HepG2 (cell line): ENCODE measurements around the gene UBAC1. TPM values are rescaled to one million over a fixed set of nuclear protein-coding genes. Genes with fewer than 3 reads are reported as not detected.

Source experiments
- FOXA3 ChIP-seq: IDR thresholded peaks from 2 replicates; pipeline ENCODE4 v1.6.1; 2016; ENCODE audit warnings: missing genetic modification reagents, missing compliant biosample characterization
- HOXA9 ChIP-seq: sonication (generic); formaldehyde crosslinking; IDR thresholded peaks from 2 replicates; pipeline ENCODE4 v1.8.1; 2022; ENCODE audit warnings: missing genetic modification reagents, mild to moderate bottlenecking, moderate library complexity, borderline replicate concordance
- IRF9 ChIP-seq: sonication (generic); formaldehyde crosslinking; IDR thresholded peaks from 2 replicates; pipeline ENCODE4 v1.8.0; 2022; ENCODE audit warnings: missing genetic modification reagents, mild to moderate bottlenecking, borderline replicate concordance
- MLX ChIP-seq: IDR thresholded peaks from 2 replicates; pipeline ENCODE4 v1.6.1; 2016
- MTF1 ChIP-seq: sonication (generic); formaldehyde crosslinking; IDR thresholded peaks from 2 replicates; pipeline ENCODE4 v1.5.0; 2020; ENCODE audit warnings: missing genetic modification reagents
- POLR2AphosphoS5 ChIP-seq: IDR thresholded peaks from 2 replicates; pipeline ENCODE4 v1.6.1; 2012; ENCODE audit warnings: low read depth, low read length
- SOX6 ChIP-seq, 2 experiments: fragments of 450-650 bp in 1 of 2; sonication (generic) in 1 of 2; formaldehyde crosslinking in 1 of 2; IDR thresholded peaks; 2 replicates each; pipeline versions ENCODE4 v1.4.0 to v1.6.1; 2017 to 2020; ENCODE audit warnings: antibody characterized with exemption in 1 of 2, mild to moderate bottlenecking in 1 of 2, missing genetic modification reagents in 1 of 2
- ZNF530 ChIP-seq: sonication (generic); formaldehyde crosslinking; IDR thresholded peaks from 2 replicates; pipeline ENCODE4 v1.5.0; 2020; ENCODE audit warnings: low read depth, mild to moderate bottlenecking, missing genetic modification reagents
- ZNF687 ChIP-seq: sonication (generic); formaldehyde crosslinking; IDR thresholded peaks from 2 replicates; pipeline ENCODE4 v1.5.1; 2020; ENCODE audit warnings: mild to moderate bottlenecking, missing genetic modification reagents, moderate library complexity
- ZNF704 ChIP-seq: sonication (generic); formaldehyde crosslinking; IDR thresholded peaks from 2 replicates; pipeline ENCODE4 v1.8.1; 2023; ENCODE audit warnings: mild to moderate bottlenecking, inconsistent platforms, moderate library complexity, missing genetic modification reagents, borderline replicate concordance
- ZNF749 ChIP-seq: sonication (generic); formaldehyde crosslinking; IDR thresholded peaks from 2 replicates; pipeline ENCODE4 v1.8.0; 2022; ENCODE audit warnings: mild to moderate bottlenecking, missing genetic modification reagents, moderate library complexity, borderline replicate concordance
- ZSCAN12 ChIP-seq: sonication (generic); formaldehyde crosslinking; IDR thresholded peaks from 2 replicates; pipeline ENCODE4 v1.9.0; 2021; ENCODE audit warnings: mild to moderate bottlenecking, missing genetic modification reagents
- polyA plus RNA-seq, 8 experiments: library from polyadenylated mRNA; depleted of rRNA in 3 of 8; stranded (reverse) in 7 of 8; unstranded in 1 of 8; fragments of >200 nt; fragmentation: Illumina TruSeq in 4 of 8; extraction: Trizol in 4 of 8; gene quantifications; 2 replicates each; pipeline versions ENCODE4 v1.2.1 to v1.2.3, GENCODE V29; 2011 to 2016; ENCODE audit warnings: low read depth in 4 of 8, missing spikeins in 1 of 8, mixed read lengths in 1 of 8; ENCODE audit not compliant: insufficient read depth in 1 of 8
- total RNA-seq, 5 experiments: library from RNA; depleted of rRNA; stranded (reverse); fragments of >200 nt; fragmentation: Illumina TruSeq; extraction: Trizol; gene quantifications; 2 replicates each; pipeline ENCODE4 v1.2.3, GENCODE V29; 2016; ENCODE audit warnings: low read depth in 1 of 5
- TF ChIP-seq, protein P1 (sequence below): sonication (generic); formaldehyde crosslinking; IDR thresholded peaks from 2 replicates; pipeline ENCODE4 v1.4.0; 2020; ENCODE audit warnings: missing genetic modification reagents
- TF ChIP-seq, protein P2 (sequence below), 2 experiments: fragments of 450-650 bp in 1 of 2; sonication (generic) in 1 of 2; formaldehyde crosslinking; IDR thresholded peaks; 2 replicates each; pipeline versions ENCODE4 v1.5.0 to v1.8.0; 2020 to 2022; ENCODE audit warnings: mild to moderate bottlenecking in 1 of 2, missing genetic modification reagents in 1 of 2

Gene UBAC1
- total and polyA plus RNA-seq, 2 of the 13 experiments (the other 11 are each of a cell fraction or from before 2014, with no cell fraction given), result 32.2 to 34.1 TPM

DNA sequence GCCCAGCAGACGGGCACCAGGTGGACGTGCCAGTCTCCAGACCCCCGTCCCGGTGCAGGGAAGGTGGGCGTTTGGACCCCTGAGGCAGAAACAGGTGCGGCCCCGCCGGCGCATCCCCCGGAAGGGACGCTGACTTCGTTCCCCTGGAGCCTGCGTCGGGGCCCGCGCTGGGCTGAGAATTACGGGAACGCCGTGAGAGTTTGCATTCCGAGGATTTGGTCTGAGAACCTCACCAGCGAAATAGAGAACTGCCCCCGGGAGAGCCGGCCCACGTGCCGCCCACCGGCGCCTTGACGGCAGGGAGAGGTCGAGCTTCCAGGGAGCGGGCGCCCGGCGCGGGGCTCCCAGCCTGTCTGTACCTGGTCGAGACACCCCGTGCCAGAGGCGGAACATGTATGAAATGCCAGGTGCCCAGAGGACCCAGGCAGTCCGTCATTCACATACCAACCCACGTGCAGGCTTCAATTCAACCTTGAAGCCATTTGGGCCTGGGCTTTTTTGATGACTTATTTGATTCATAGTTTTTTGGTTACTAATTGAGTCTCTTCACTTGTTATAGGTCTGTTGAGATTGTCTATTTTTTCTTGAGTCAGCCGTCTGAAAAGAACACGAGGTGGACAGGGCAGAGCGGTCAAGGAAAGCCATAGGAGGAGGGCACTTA lies 53.0 kb downstream of the UBAC1 start (continued):
- TF ChIP-seq, protein P1, sequence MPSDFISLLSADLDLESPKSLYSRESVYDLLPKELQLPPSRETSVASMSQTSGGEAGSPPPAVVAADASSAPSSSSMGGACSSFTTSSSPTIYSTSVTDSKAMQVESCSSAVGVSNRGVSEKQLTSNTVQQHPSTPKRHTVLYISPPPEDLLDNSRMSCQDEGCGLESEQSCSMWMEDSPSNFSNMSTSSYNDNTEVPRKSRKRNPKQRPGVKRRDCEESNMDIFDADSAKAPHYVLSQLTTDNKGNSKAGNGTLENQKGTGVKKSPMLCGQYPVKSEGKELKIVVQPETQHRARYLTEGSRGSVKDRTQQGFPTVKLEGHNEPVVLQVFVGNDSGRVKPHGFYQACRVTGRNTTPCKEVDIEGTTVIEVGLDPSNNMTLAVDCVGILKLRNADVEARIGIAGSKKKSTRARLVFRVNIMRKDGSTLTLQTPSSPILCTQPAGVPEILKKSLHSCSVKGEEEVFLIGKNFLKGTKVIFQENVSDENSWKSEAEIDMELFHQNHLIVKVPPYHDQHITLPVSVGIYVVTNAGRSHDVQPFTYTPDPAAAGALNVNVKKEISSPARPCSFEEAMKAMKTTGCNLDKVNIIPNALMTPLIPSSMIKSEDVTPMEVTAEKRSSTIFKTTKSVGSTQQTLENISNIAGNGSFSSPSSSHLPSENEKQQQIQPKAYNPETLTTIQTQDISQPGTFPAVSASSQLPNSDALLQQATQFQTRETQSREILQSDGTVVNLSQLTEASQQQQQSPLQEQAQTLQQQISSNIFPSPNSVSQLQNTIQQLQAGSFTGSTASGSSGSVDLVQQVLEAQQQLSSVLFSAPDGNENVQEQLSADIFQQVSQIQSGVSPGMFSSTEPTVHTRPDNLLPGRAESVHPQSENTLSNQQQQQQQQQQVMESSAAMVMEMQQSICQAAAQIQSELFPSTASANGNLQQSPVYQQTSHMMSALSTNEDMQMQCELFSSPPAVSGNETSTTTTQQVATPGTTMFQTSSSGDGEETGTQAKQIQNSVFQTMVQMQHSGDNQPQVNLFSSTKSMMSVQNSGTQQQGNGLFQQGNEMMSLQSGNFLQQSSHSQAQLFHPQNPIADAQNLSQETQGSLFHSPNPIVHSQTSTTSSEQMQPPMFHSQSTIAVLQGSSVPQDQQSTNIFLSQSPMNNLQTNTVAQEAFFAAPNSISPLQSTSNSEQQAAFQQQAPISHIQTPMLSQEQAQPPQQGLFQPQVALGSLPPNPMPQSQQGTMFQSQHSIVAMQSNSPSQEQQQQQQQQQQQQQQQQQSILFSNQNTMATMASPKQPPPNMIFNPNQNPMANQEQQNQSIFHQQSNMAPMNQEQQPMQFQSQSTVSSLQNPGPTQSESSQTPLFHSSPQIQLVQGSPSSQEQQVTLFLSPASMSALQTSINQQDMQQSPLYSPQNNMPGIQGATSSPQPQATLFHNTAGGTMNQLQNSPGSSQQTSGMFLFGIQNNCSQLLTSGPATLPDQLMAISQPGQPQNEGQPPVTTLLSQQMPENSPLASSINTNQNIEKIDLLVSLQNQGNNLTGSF (CRISPR knock-in tag), result peak; percentile 22; the same call in 1 of the 2 replicates
- TF ChIP-seq MTF1 (CRISPR knock-in tag), result 0 out of 2 replicates have a peak, but pooled peaks have one; percentile 57
- no peak for TF ChIP-seq MLX (CRISPR knock-in tag)
- no peak for TF ChIP-seq POLR2AphosphoS5
- no peak; the same call in 1 of the 2 replicates for TF ChIP-seq ZSCAN12
- TF ChIP-seq ZNF687 (CRISPR knock-in tag), result peak; percentile 84
- TF ChIP-seq ZNF530 (CRISPR knock-in tag), result no peak
- TF ChIP-seq IRF9, result peak; percentile 8; the same call in 1 of the 2 replicates
- TF ChIP-seq, protein P2, sequence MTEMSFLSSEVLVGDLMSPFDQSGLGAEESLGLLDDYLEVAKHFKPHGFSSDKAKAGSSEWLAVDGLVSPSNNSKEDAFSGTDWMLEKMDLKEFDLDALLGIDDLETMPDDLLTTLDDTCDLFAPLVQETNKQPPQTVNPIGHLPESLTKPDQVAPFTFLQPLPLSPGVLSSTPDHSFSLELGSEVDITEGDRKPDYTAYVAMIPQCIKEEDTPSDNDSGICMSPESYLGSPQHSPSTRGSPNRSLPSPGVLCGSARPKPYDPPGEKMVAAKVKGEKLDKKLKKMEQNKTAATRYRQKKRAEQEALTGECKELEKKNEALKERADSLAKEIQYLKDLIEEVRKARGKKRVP (CRISPR knock-in tag; IDR thresholded peaks at IDR 0.05), result no peak
- no peak for TF ChIP-seq SOX6 (IDR thresholded peaks at IDR 0.05)
- no peak for TF ChIP-seq SOX6 (CRISPR knock-in tag; IDR thresholded peaks at IDR 0.05)
- peak; percentile 78; the same call in 1 of the 2 replicates for TF ChIP-seq ZNF704
- no peak for TF ChIP-seq ZNF749 (CRISPR knock-in tag)
- 0 out of 2 replicates have a peak, but pooled peaks have one; percentile 34 for TF ChIP-seq HOXA9
- no peak for TF ChIP-seq FOXA3
